Cardiac muscle cell (in vitro differentiated cells and primary cell): ENCODE data around the gene SZT2. TPM values are rescaled to one million over a fixed set of nuclear protein-coding genes. Genes with fewer than 3 reads are reported as not detected.

Experiments used
- DNase-seq, 2 donors: peaks; one replicate each; pipeline versions ENCODE4 v3.0.0 to v3.0.0-alpha.2; 2010 to 2017; ENCODE audit warnings: low read depth in 1 of 2, low spot score in 1 of 2
- H3K27ac ChIP-seq: fragments of 200-600 bp; sonication (generic); 2 replicates; pipeline ENCODE4 v1.5.1; 2016
- H3K27me3 ChIP-seq: fragments of 200-600 bp; sonication (generic); 2 replicates; pipeline ENCODE4 v1.6.0; 2016; ENCODE audit warnings: control low read depth
- H3K36me3 ChIP-seq: fragments of 200-600 bp; sonication (generic); 2 replicates; pipeline ENCODE4 v1.5.1; 2016; ENCODE audit warnings: control low read depth
- H3K4me1 ChIP-seq: fragments of 200-600 bp; sonication (generic); 2 replicates; pipeline ENCODE4 v1.8.1; 2017; ENCODE audit warnings: low read depth, mild to moderate bottlenecking, mixed run types
- H3K4me3 ChIP-seq: fragments of 200-600 bp; sonication (generic); 2 replicates; pipeline ENCODE4 v1.5.1; 2016; ENCODE audit warnings: mild to moderate bottlenecking
- H3K9me3 ChIP-seq: fragments of 200-600 bp; sonication (generic); 2 replicates; pipeline ENCODE4 v1.5.1; 2017; ENCODE audit warnings: low read depth, mild to moderate bottlenecking, control low read depth
- CTCF ChIP-seq: IDR thresholded peaks from 2 replicates; pipeline ENCODE4 v1.5.1; 2012; ENCODE audit warnings: low read depth, mild to moderate bottlenecking, low read length
- polyA plus RNA-seq: library from polyadenylated mRNA; unstranded; fragments of >200 nt; fragmentation: Nextera tagmentation; extraction: Ambion mirVana; gene quantifications from 2 replicates; pipeline ENCODE4 v1.2.1, GENCODE V29; 2016
- total RNA-seq: library from RNA; depleted of rRNA; stranded (reverse); fragments of >200 nt; gene quantifications from 2 replicates; pipeline ENCODE4 v1.2.3, GENCODE V29; 2016

The SZT2 gene
- total and polyA plus RNA-seq, 2 experiments from 2014 or later: 11.5 to 28.2 TPM

GRCh38 chr1:43363935-43364525 is 25.7 kb upstream of the SZT2 start:
- DNase-seq: no peak
- Histone ChIP-seq H3K4me3 (no peak overlapping the region), H3K36me3 (peaks cover 46% of the 10 kb centered on the region), H3K4me1 (peaks cover 26% of the 10 kb centered on the region), H3K27me3 (no peaks in the 10 kb centered on the region), H3K27ac (peak overlapping the region; percentile 36), H3K9me3 (no peaks in the 10 kb centered on the region)
- TF ChIP-seq CTCF: no peak

- H3K4me3 ChIP-seq: no peak overlapping the region
Observed at GRCh38 chr1:43365678-43366077, 24.0 kb upstream of the SZT2 start.

GRCh38 chr1:43366179-43366578 is 23.5 kb upstream of the SZT2 start:
- H3K9me3 ChIP-seq: no peaks in the 10 kb centered on the region
- DNase-seq: no peak
- H3K27ac ChIP-seq: no peak overlapping the region
- TF ChIP-seq CTCF: no peak
- peaks cover 22% of the 10 kb centered on the region for H3K4me1 ChIP-seq
- peaks cover 37% of the 10 kb centered on the region for H3K36me3 ChIP-seq
- H3K27me3 ChIP-seq: no peaks in the 10 kb centered on the region
- H3K4me3 ChIP-seq: no peak overlapping the region

More at GRCh38 chr1:43365678-43366077, 24.0 kb upstream of the SZT2 start:
- Histone ChIP-seq H3K9me3 (no peaks in the 10 kb centered on the region), H3K27ac (no peak overlapping the region), H3K27me3 (no peaks in the 10 kb centered on the region), H3K4me1 (peaks cover 22% of the 10 kb centered on the region), H3K36me3 (peaks cover 40% of the 10 kb centered on the region)
- no peak for DNase-seq
- TF ChIP-seq CTCF: no peak

GRCh38 chr1:43366601-43367025 is 23.1 kb upstream of the SZT2 start:
- TF ChIP-seq CTCF: no peak
- Histone ChIP-seq H3K9me3 (no peaks in the 10 kb centered on the region), H3K27me3 (no peaks in the 10 kb centered on the region), H3K27ac (no peak overlapping the region), H3K36me3 (peaks cover 33% of the 10 kb centered on the region), H3K4me3 (peak overlapping the region; percentile 67), H3K4me1 (peaks cover 22% of the 10 kb centered on the region)
- no peak for DNase-seq

- Histone ChIP-seq H3K36me3 (peaks cover 26% of the 10 kb centered on the region), H3K4me1 (peaks cover 22% of the 10 kb centered on the region), H3K27ac (peak overlapping the region; percentile 85), H3K27me3 (no peaks in the 10 kb centered on the region), H3K9me3 (no peaks in the 10 kb centered on the region), H3K4me3 (peak overlapping the region; percentile 67)
- no peak for DNase-seq
- no peak for TF ChIP-seq CTCF
Observed at GRCh38 chr1:43367026-43367903, 22.4 kb upstream of the SZT2 start.
